NCI-H2081 (cell line): ENCODE data around the gene C19orf85.
"Not testable (repeated sequence)": the region's sequence is repeated elsewhere in the genome, so short reads cannot be mapped to it uniquely, and the experiment has no call there.

Experiments used
- DNase-seq, 2 experiments: peaks; one replicate each; lab custom pipeline; 2025; lab: John Stamatoyannopoulos, UW

Gene C19orf85

DNA sequence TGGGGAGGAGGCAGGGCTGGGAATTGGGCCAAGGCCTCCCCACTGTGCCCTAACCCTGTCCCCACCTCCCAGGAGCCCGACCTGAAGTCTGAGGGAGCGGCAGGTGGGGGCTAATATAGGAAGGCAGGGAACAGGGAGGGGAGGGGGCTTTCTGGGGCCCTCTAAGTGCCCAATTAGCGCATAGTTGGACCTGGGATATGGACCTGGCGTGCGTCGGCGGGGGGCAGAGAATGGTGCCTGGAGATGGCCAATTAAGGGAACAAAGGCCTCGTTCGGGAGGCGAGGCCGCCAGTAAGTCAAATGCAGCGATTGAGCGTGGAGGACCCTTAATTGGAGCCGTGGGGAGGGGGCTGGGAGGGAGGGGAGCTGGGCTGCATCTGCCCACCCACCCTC is at the start of gene C19orf85:
Gene C19orf85, minus strand, starts transcription at position 90 of the 393 bp plus-strand sequence. CDS start 197 bp downstream, outside the sequence.
- DNase-seq = no peak

DNA sequence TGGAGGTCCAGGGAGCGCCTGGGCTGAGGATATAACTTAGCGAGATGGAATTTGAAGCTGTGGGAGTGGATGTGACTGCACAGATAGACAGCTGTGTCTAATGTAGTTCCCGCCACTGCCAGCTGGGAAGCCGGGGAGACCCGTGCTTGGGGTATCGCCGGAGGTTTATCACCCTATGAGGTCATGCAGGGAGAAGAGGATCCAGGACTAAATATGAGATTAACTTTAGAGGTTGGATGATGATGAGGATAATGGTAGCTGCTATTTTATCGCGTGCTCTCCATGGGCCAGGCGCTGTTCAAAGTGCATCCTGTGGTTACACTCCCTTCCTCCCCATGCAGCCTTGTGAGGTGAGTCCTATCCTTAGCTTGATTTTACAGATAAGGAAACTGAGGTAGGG is 43.6 kb upstream of the C19orf85 start:
- DNase-seq = no peak

DNA sequence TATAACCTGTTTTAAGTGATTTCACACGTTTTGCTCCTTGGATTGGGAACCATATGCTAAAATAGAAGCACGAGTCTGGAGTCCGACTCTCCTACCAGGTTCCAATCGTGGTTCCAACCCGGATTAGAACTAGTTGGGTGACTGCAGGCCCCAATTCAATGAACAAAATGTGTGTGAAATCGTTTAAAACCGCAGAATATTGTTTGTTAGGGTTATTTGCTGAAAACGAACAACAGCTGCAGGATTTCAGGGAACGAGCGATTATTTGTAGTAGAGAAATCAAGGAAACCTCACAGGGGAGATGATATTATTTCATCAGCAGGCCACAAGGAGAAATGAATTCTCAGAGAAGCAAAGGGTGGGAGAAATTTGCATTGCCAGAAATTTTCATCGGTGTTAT is 40.4 kb upstream of the C19orf85 start:
- DNase-seq = no peak

- no peak for DNase-seq
These were observed 39.7 kb upstream of the C19orf85 start for GRCh38 chr19:55504252-55504603.

DNA sequence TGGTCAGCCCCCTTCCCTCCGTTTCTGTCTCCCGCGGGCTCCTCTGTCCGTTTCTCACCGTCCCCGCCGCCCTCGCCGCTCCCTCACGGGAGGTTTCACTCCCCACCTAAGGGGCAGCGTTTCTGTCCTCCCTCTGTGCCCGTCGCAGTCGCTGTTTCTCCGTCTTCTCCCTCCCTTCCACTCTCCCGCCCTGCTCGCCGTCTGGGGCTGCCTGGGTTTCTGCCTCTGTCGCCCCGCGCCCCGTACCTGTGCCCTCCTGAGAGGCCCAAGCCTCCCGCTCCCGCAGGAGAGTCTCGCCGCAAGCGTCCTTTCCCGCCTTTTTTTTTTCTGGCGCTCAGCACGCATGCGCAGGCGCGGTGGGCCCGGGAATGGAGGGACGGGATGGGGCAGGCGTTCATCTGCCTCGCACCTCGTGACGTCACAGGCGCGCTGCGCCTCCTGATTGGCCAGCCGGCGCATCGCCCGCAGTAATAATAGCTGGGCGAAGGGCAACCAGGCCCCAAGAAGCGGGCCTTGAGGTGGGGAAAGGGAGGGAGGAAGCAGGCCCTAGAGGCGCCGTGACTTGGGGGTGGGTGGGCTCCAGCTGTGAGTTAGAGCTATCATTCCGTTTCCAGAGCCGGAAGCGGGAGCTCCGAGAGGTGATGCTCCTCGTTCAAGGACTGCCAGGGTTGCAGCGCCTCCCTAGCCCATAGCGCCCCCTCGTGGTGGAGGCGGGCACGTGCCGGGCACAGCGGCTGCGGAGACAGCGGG is 39.1 kb upstream of the C19orf85 start:
- peak; percentile 91 to 93 for DNase-seq

- no peak for DNase-seq
These were observed 38.6 kb upstream of the C19orf85 start for GRCh38 chr19:55503157-55503501.

GRCh38 chr19:55502197-55502952 is 37.8 kb upstream of the C19orf85 start:
- DNase-seq = no peak

GRCh38 chr19:55500368-55500952 is 35.9 kb upstream of the C19orf85 start:
- no peak for DNase-seq

DNA sequence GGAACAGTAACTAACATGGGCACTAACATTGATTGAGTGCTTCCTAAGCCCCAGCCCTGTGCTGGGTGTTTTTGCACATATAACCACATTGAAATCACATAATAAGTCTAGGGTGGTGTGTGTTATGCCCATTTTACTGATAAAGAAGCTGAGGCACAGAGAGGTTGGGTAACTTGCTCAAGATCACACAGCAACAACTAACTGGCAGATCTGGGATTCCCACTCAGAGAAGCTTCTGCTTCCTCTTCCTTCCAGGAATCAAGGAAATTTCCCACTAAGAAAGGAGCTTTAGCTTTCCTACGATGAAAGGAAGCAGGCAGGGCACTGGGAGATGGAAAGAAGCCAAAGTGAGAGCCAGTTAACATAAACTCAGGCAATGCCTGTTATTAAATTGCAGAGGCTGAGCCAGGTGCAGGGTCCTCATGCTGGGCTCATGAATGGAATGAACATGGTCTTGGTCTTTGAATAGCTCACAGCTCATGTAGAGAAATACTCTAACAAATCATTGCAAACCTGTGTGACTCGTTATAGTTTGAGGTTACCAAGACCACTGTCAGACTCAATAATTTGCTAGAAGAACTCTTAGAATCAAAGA is 33.8 kb upstream of the C19orf85 start:
- DNase-seq = peak; percentile 74 to 91

GRCh38 chr19:55497763-55498162 is 33.2 kb upstream of the C19orf85 start:
- no peak for DNase-seq

DNA sequence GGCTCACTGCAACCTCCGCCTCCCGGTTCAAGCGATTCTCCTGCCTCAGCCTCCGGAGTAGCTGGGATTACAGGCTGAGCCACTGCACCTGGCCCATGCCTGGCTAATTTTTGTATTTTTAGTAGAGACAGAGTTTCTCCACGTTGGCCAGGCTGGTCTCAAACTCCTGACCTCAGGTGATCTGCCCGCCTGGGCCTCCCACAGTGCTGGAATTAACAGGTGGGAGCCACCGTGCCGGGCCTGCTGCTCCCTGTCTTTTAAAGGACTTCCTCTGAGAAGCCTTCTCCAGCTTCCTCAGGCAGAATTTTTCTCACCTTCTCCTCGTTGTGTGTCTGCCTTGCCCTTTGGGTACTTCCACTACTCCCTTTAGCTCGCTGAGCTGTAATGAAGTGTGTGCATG is 32.3 kb upstream of the C19orf85 start:
- DNase-seq = not testable (repeated sequence)

DNA sequence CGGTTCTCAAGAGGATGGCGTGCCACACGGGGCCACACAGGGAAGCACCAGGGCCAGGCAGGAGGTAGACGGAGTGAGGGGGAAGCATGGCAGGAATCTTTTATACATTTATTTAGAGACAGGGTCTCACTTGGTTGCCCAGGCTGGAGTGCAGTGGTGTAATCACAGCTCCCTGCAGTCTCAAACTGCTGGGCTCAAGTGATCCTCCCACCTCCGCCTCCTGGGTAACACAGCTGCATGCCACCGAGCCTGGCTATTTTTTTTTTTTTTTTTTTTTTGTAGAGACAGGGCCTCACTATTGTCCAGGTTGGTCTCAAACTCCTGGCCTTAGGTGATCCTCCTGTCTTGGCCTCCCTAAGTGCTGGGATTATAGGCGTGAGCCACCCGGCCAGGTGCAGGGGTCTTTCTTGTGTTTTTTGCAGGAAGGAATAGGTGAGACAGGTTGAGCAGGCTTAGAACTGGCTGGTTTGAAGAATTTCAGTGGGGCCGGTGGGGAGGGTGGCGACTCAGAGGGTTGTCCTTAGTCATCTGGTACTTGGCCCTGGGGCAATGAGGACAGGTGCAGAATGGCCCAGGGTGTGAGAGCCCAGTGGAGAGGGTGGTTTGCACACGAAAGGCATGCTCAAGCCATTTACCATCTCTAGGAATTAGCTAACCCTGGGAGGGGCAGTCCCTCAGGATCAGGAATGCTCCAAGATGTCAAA is 31.2 kb upstream of the C19orf85 start:
- no peak for DNase-seq

- DNase-seq = no peak
These were observed 29.7 kb upstream of the C19orf85 start for GRCh38 chr19:55494172-55494761.

- DNase-seq = no peak
These were observed 29.2 kb upstream of the C19orf85 start for GRCh38 chr19:55493645-55494171.

GRCh38 chr19:55493052-55493644 is 28.6 kb upstream of the C19orf85 start:
- DNase-seq = no peak

- peak; percentile 25 to 71 for DNase-seq
These were observed 27.9 kb upstream of the C19orf85 start for GRCh38 chr19:55492362-55492944.

GRCh38 chr19:55491546-55492360 is 27.2 kb upstream of the C19orf85 start:
- no peak for DNase-seq

GRCh38 chr19:55490478-55491432 is 26.2 kb upstream of the C19orf85 start:
- DNase-seq = no peak
